H1 (cell line): Measurements from ENCODE around the gene TMBIM4. TPM values are rescaled to one million over a fixed set of nuclear protein-coding genes. Genes with fewer than 3 reads are reported as not detected.

ENCODE experiments used
- CTCF ChIA-PET: fragments of 300-600 bp; sonication (Branson Sonifier 250); formaldehyde crosslinking; loops from one replicate; lab custom pipeline; 2021; ENCODE audit not compliant: partially characterized antibody; lab: Charles Lee
- POLR2A ChIA-PET: fragments of 300-600 bp; sonication (Branson Sonifier 250); formaldehyde crosslinking; loops from one replicate; lab custom pipeline; 2021; ENCODE audit warnings: inconsistent platforms; ENCODE audit not compliant: partially characterized antibody; lab: Charles Lee
- DNase-seq, 2 experiments: peaks; one replicate each; pipeline versions ENCODE4 v3.0.0 to v3.0.0-alpha.2; 2010 to 2022; ENCODE audit warnings: low spot score in 2 of 2, low read depth in 1 of 2, mixed read lengths in 1 of 2
- FAIRE-seq: peaks from 2 replicates; lab custom pipeline; 2011; peaks lifted over from hg19 to GRCh38; lab: Jason Lieb, UNC
- H2AFZ ChIP-seq: 2 replicates; pipeline ENCODE4 v1.8.1; 2012; ENCODE audit warnings: low read length, inconsistent platforms
- H2AK5ac ChIP-seq: 2 replicates; pipeline ENCODE4 v1.6.1; 2013; ENCODE audit warnings: low read depth, low read length
- H2BK120ac ChIP-seq: replicated peaks from 2 replicates; pipeline ENCODE3; 2013; ENCODE audit warnings: low read depth, low read length, inconsistent platforms
- H2BK12ac ChIP-seq: 2 replicates; pipeline ENCODE4 v1.6.1; 2013; ENCODE audit warnings: low read depth, low read length
- H2BK15ac ChIP-seq: 2 replicates; pipeline ENCODE4 v1.6.1; 2013; ENCODE audit warnings: low read length
- H2BK20ac ChIP-seq: 2 replicates; pipeline ENCODE4 v1.6.1; 2013; ENCODE audit warnings: low read length
- H2BK5ac ChIP-seq: 2 replicates; pipeline ENCODE4 v1.6.1; 2013; ENCODE audit warnings: low read depth, low read length
- H3K14ac ChIP-seq: 2 replicates; pipeline ENCODE4 v1.6.1; 2013; ENCODE audit warnings: inconsistent platforms; ENCODE audit not compliant: insufficient read length
- H3K18ac ChIP-seq: 2 replicates; pipeline ENCODE4 v1.6.1; 2013; ENCODE audit warnings: low read length; ENCODE audit errors: extremely low read depth
- H3K23ac ChIP-seq: 2 replicates; pipeline ENCODE4 v1.6.1; 2013; ENCODE audit warnings: inconsistent platforms; ENCODE audit not compliant: insufficient read length
- H3K23me2 ChIP-seq: 2 replicates; pipeline ENCODE4 v1.6.1; 2013; ENCODE audit warnings: low read depth, low read length
- H3K27ac ChIP-seq: 2 replicates; pipeline ENCODE4 v1.6.1; 2011; ENCODE audit warnings: low read depth, low read length, inconsistent platforms
- H3K27me3 ChIP-seq, 4 experiments: replicated peaks in 1 of 4; 1 replicate in 1 of 4; 2 replicates in 3 of 4; pipeline versions ENCODE4 v1.6.1 to v1.8.1; 2011 to 2013; ENCODE audit warnings: low read length in 3 of 4, mild to moderate bottlenecking in 3 of 4, inconsistent platforms in 2 of 4, mixed read lengths in 2 of 4, moderate library complexity in 1 of 4; ENCODE audit not compliant: control insufficient read depth in 3 of 4, insufficient read depth in 3 of 4; ENCODE audit errors: extremely low read depth in 1 of 4
- H3K36me3 ChIP-seq, 4 experiments: 2 replicates each; pipeline versions ENCODE4 v1.6.1 to v1.8.1; 2011 to 2013; ENCODE audit warnings: mild to moderate bottlenecking in 4 of 4, low read length in 3 of 4, moderate library complexity in 2 of 4, control low read depth in 1 of 4, inconsistent platforms in 1 of 4; ENCODE audit not compliant: insufficient read depth in 4 of 4, control insufficient read depth in 2 of 4
- H3K4ac ChIP-seq: replicated peaks from 2 replicates; pipeline ENCODE3; 2013; ENCODE audit warnings: low read length, low read depth, mixed read lengths, inconsistent platforms; ENCODE audit not compliant: insufficient read length
- H3K4me1 ChIP-seq, 4 experiments: replicated peaks in 1 of 4; 1 replicate in 1 of 4; 2 replicates in 3 of 4; pipeline versions ENCODE4 v1.6.1 to v1.8.1; 2011 to 2013; ENCODE audit warnings: low read length in 3 of 4, inconsistent platforms in 2 of 4, mixed read lengths in 1 of 4; ENCODE audit not compliant: insufficient read depth in 4 of 4, control insufficient read depth in 3 of 4
- H3K4me2 ChIP-seq, 2 experiments: 2 replicates each; pipeline versions ENCODE4 v1.6.1 to v1.8.1; 2011 to 2013; ENCODE audit warnings: low read depth in 2 of 2, low read length in 2 of 2, control low read depth in 1 of 2, inconsistent platforms in 1 of 2, mild to moderate bottlenecking in 1 of 2; ENCODE audit not compliant: insufficient read depth in 1 of 2
- H3K4me3 ChIP-seq, 4 experiments: fragments of 200-600, 300-600 bp in 1 of 4; sonication (generic), shearing (Covaris generic), sonication (Bioruptor Twin) in 1 of 4; 2 replicates each; pipeline versions ENCODE4 v1.5.1 to v1.8.1; 2011 to 2016; ENCODE audit warnings: low read length in 4 of 4, low read depth in 3 of 4, control low read depth in 2 of 4, inconsistent platforms in 2 of 4, mild to moderate bottlenecking in 2 of 4, mixed read lengths in 1 of 4, moderate library complexity in 1 of 4; ENCODE audit not compliant: insufficient read depth in 2 of 4; ENCODE audit errors: extremely low read depth in 1 of 4
- H3K56ac ChIP-seq: replicated peaks from 2 replicates; pipeline ENCODE3; 2013; ENCODE audit warnings: low read depth, mild to moderate bottlenecking, mixed read lengths, low read length, inconsistent platforms; ENCODE audit not compliant: insufficient read length
- H3K79me1 ChIP-seq: 2 replicates; pipeline ENCODE4 v1.6.1; 2013; ENCODE audit warnings: low read depth, low read length, control low read depth
- H3K79me2 ChIP-seq, 2 experiments: 2 replicates each; pipeline versions ENCODE4 v1.6.1 to v1.8.1; 2012 to 2013; ENCODE audit warnings: low read length in 2 of 2, mild to moderate bottlenecking in 2 of 2, inconsistent platforms in 1 of 2; ENCODE audit not compliant: insufficient read depth in 2 of 2, control insufficient read depth in 1 of 2
- H3K9ac ChIP-seq, 4 experiments: replicated peaks in 1 of 4; 1 replicate in 1 of 4; 2 replicates in 3 of 4; pipeline versions ENCODE4 v1.6.1 to v1.8.1; 2011 to 2013; ENCODE audit warnings: low read depth in 3 of 4, low read length in 3 of 4, control low read depth in 2 of 4, mild to moderate bottlenecking in 2 of 4, moderate library complexity in 2 of 4, inconsistent platforms in 1 of 4; ENCODE audit errors: extremely low read depth in 1 of 4
- H3K9me3 ChIP-seq, 2 experiments: 2 replicates each; pipeline versions ENCODE4 v1.6.1 to v1.8.1; 2012 to 2013; ENCODE audit warnings: mild to moderate bottlenecking in 2 of 2, moderate library complexity in 2 of 2, control low read depth in 1 of 2, inconsistent platforms in 1 of 2, low read depth in 1 of 2, low read length in 1 of 2, mixed read lengths in 1 of 2; ENCODE audit not compliant: insufficient read depth in 2 of 2
- H4K20me1 ChIP-seq, 2 experiments: replicated peaks in 1 of 2; 2 replicates each; pipeline versions ENCODE3 to v1.8.1; 2011 to 2013; ENCODE audit warnings: inconsistent platforms in 2 of 2, low read length in 2 of 2, mild to moderate bottlenecking in 1 of 2; ENCODE audit not compliant: insufficient read depth in 2 of 2, control insufficient read depth in 1 of 2
- H4K5ac ChIP-seq: 2 replicates; pipeline ENCODE4 v1.6.1; 2013; ENCODE audit warnings: low read length, low read depth, mixed read lengths, inconsistent platforms; ENCODE audit not compliant: insufficient read length
- H4K8ac ChIP-seq: 2 replicates; pipeline ENCODE4 v1.8.0; 2013; ENCODE audit warnings: mild to moderate bottlenecking, moderate library complexity, low read length, inconsistent platforms; ENCODE audit not compliant: insufficient read depth; ENCODE audit errors: extremely low read depth
- H4K91ac ChIP-seq: replicated peaks from 2 replicates; pipeline ENCODE3; 2013; ENCODE audit warnings: low read length, mixed read lengths, inconsistent platforms; ENCODE audit not compliant: insufficient read length
- CHD1 ChIP-seq: IDR thresholded peaks from 2 replicates; pipeline ENCODE4 v1.6.1; 2012; ENCODE audit warnings: low read depth, low read length, improper control_type of control experiment
- SAP30 ChIP-seq: fragments of 300-600 bp; sonication (generic); IDR thresholded peaks from 2 replicates; pipeline ENCODE4 v1.7.1; 2012; ENCODE audit warnings: low read length, moderate library complexity, mild to moderate bottlenecking, inconsistent platforms; ENCODE audit not compliant: insufficient read depth, insufficient replicate concordance
- TCF12 ChIP-seq: IDR thresholded peaks from 2 replicates; pipeline ENCODE4 v1.6.1; 2011; ENCODE audit warnings: low read depth, mild to moderate bottlenecking, low read length
- WGBS, 2 experiments: shearing (Covaris generic) in 1 of 2; methylation state at CpG; one replicate each; pipeline versions ENCODE4 v1.1.6 to v1.1.7; 2013 to 2015; ENCODE audit warnings: low lambda C conversion rate in 2 of 2, mixed read lengths in 2 of 2, inconsistent platforms in 1 of 2, low coverage in 1 of 2, missing lambda C conversion rate in 1 of 2; ENCODE audit not compliant: insufficient replicate concordance in 2 of 2, insufficient coverage in 1 of 2, insufficient read length in 1 of 2; ENCODE audit errors: extremely low coverage in 1 of 2, missing lambda C conversion rate in 1 of 2; 5-methylcytosine and 5-hydroxymethylcytosine counted together
- polyA plus RNA-seq, 7 experiments: library from polyadenylated mRNA; depleted of rRNA in 3 of 7; stranded (reverse) in 5 of 7; unstranded in 2 of 7; fragments of >200 nt in 5 of 7; fragments of 200-250 nt in 2 of 7; gene quantifications; 1 replicate in 5 of 7; 2 replicates in 1 of 7; 4 replicates in 1 of 7; pipeline versions ENCODE4 v1.2.1 to v1.2.3, GENCODE V29; 2011 to 2013; ENCODE audit warnings: missing spikeins in 2 of 7, mixed read lengths in 2 of 7
- total RNA-seq: library from RNA; stranded (reverse); fragmentation: NEBNext Ultra II Directional; extraction: Animal tissue kit (Norgen Biotek cat#: 25700); gene quantifications from 2 replicates; pipeline ENCODE4 v1.2.1, GENCODE V29; 2021

Gene TMBIM4
- total and polyA plus RNA-seq, 2 of the 8 experiments (the other 6 are each of a cell fraction or from before 2014, with no cell fraction given): 12.8 to 46.6 TPM

DNA sequence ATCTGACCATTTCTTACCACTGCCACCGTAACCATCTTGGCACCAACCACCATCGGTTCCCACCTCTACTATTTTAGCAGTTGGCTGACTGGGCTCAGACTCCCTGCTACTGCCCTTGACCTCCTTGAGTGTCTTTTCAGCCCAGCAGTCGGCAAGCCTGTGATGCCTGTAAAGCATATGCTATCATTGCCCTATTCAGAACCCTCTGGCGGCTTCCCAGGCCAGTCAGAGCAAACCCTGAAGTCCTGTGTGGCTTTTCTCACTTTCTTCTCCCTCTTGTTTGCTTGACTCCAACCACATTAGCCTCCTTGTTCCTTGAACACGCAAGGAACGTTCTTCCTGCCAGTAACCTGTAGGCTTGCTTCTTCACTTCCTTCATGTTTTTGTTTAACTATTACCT is 25.4 kb upstream of the TMBIM4 start:
- H4K91ac ChIP-seq: no peak overlapping the region
- ChIA-PET CTCF (no interaction called here), POLR2A (no interaction called here)
- H3K79me2 ChIP-seq: no peaks in the 10 kb centered on the region
- no peak overlapping the region for H2BK12ac ChIP-seq
- H3K4me3 ChIP-seq: no peak overlapping the region
- H3K9me3 ChIP-seq: peaks cover 0 to 4% of the 10 kb centered on the region in 2 experiments; a peak in 1 of 4 replicates
- H2AK5ac ChIP-seq: no peak overlapping the region
- no peaks in the 10 kb centered on the region for H4K20me1 ChIP-seq
- peaks cover 0 to 6% (median 1%) of the 10 kb centered on the region in 4 experiments; a peak in 5 of 7 replicates for H3K27me3 ChIP-seq
- DNase-seq (no peak), FAIRE-seq (no peak)
- 85% methylated on average over 6 of the region's 6 CpGs; no CpG with 5 or more reads in 1 of the 2 experiments for WGBS, 2 experiments
- H2BK5ac ChIP-seq: no peak overlapping the region
- no peak overlapping the region for H3K27ac ChIP-seq
- no peak overlapping the region for H3K23ac ChIP-seq
- H2AFZ ChIP-seq: no peak overlapping the region
- no peak overlapping the region for H3K14ac ChIP-seq
- no peak for TF ChIP-seq SAP30
- TF ChIP-seq CHD1: no peak
- TF ChIP-seq TCF12: no peak
- H3K4me2 ChIP-seq: no peak overlapping the region
- H4K5ac ChIP-seq: no peak overlapping the region
- H3K36me3 ChIP-seq: no peaks in the 10 kb centered on the region
- H3K56ac ChIP-seq: no peak overlapping the region
- peaks cover 0 to 5% (median 3%) of the 10 kb centered on the region in 4 experiments; a peak in 3 of 7 replicates for H3K4me1 ChIP-seq
- no peak overlapping the region for H2BK15ac ChIP-seq
- no peak overlapping the region for H3K18ac ChIP-seq
- H2BK20ac ChIP-seq: no peak overlapping the region
- H2BK120ac ChIP-seq: no peak overlapping the region
- H3K23me2 ChIP-seq: no peaks in the 10 kb centered on the region
- no peak overlapping the region for H3K9ac ChIP-seq
- no peak overlapping the region for H4K8ac ChIP-seq
- no peak overlapping the region for H3K4ac ChIP-seq
- H3K79me1 ChIP-seq: no peaks in the 10 kb centered on the region
